Mesenchymal stem cell (in vitro differentiated cells and primary cell): ENCODE measurements around the gene IGF2R.

ENCODE experiments used
- DNase-seq: peaks from one replicate; pipeline ENCODE4 v3.0.0-alpha.2; 2013
- H2AFZ ChIP-seq: one replicate; pipeline ENCODE4 v1.6.1; 2013; ENCODE audit warnings: low read depth, mild to moderate bottlenecking, control low read depth, inconsistent platforms, low read length, moderate library complexity
- H2AK5ac ChIP-seq: 2 replicates; pipeline ENCODE4 v1.6.1; 2013; ENCODE audit warnings: low read length, moderate library complexity, mild to moderate bottlenecking, inconsistent platforms; ENCODE audit not compliant: severe bottlenecking
- H2BK120ac ChIP-seq: one replicate; pipeline ENCODE4 v1.6.1; 2013; ENCODE audit warnings: low read depth, mild to moderate bottlenecking, inconsistent platforms, low read length, moderate library complexity
- H2BK12ac ChIP-seq, 2 experiments: one replicate each; pipeline ENCODE4 v1.6.1; 2013; ENCODE audit warnings: inconsistent platforms in 2 of 2, low read length in 2 of 2, mild to moderate bottlenecking in 2 of 2, moderate library complexity in 2 of 2, control low read depth in 1 of 2
- H2BK15ac ChIP-seq: one replicate; pipeline ENCODE4 v1.6.1; 2013; ENCODE audit warnings: mild to moderate bottlenecking, low read depth, inconsistent platforms; ENCODE audit not compliant: poor library complexity, severe bottlenecking
- H2BK5ac ChIP-seq: 2 replicates; pipeline ENCODE4 v1.6.1; 2013; ENCODE audit warnings: low read depth, mild to moderate bottlenecking, low read length, control low read depth, inconsistent platforms; ENCODE audit not compliant: poor library complexity, severe bottlenecking
- H3K14ac ChIP-seq, 2 experiments: one replicate each; pipeline ENCODE4 v1.6.1; 2013; ENCODE audit warnings: inconsistent platforms in 2 of 2, low read length in 2 of 2, control low read depth in 1 of 2, mild to moderate bottlenecking in 1 of 2, moderate library complexity in 1 of 2
- H3K18ac ChIP-seq, 2 experiments: one replicate each; pipeline ENCODE4 v1.6.1; 2013; ENCODE audit warnings: inconsistent platforms in 2 of 2, low read length in 2 of 2, control low read depth in 1 of 2, low read depth in 1 of 2, mild to moderate bottlenecking in 1 of 2
- H3K23ac ChIP-seq, 2 experiments: one replicate each; pipeline ENCODE4 v1.6.1; 2013; ENCODE audit warnings: inconsistent platforms in 2 of 2, low read length in 2 of 2, mild to moderate bottlenecking in 2 of 2, moderate library complexity in 2 of 2, control low read depth in 1 of 2
- H3K27ac ChIP-seq: 2 replicates; pipeline ENCODE4 v1.5.1; 2013; ENCODE audit warnings: mild to moderate bottlenecking, moderate library complexity, low read length, control low read depth, inconsistent platforms; ENCODE audit not compliant: poor library complexity, severe bottlenecking
- H3K27me3 ChIP-seq, 2 experiments: 2 replicates each; pipeline versions ENCODE4 v1.6.1 to v1.7.0; 2013; ENCODE audit warnings: low read length in 2 of 2, mild to moderate bottlenecking in 2 of 2, moderate library complexity in 2 of 2, control low read depth in 1 of 2, inconsistent platforms in 1 of 2; ENCODE audit not compliant: control insufficient read depth in 1 of 2, insufficient read depth in 1 of 2
- H3K36me3 ChIP-seq, 2 experiments: 2 replicates each; pipeline versions ENCODE4 v1.6.1 to v1.7.0; 2013; ENCODE audit warnings: low read length in 2 of 2, control low read depth in 1 of 2, inconsistent platforms in 1 of 2, low read depth in 1 of 2, mild to moderate bottlenecking in 1 of 2; ENCODE audit not compliant: insufficient read depth in 2 of 2, control insufficient read depth in 1 of 2
- H3K4ac ChIP-seq, 2 experiments: one replicate each; pipeline ENCODE4 v1.6.1; 2013; ENCODE audit warnings: inconsistent platforms in 2 of 2, low read length in 2 of 2, mild to moderate bottlenecking in 2 of 2, moderate library complexity in 2 of 2, control low read depth in 1 of 2, low read depth in 1 of 2
- H3K4me1 ChIP-seq: 2 replicates; pipeline ENCODE4 v1.6.1; 2013; ENCODE audit warnings: low read depth, low read length, control low read depth; ENCODE audit not compliant: control insufficient read depth, insufficient read depth
- H3K4me2 ChIP-seq: 2 replicates; pipeline ENCODE4 v1.6.1; 2013; ENCODE audit warnings: low read length, mild to moderate bottlenecking, inconsistent platforms; ENCODE audit not compliant: poor library complexity, severe bottlenecking
- H3K4me3 ChIP-seq, 2 experiments: 2 replicates each; pipeline versions ENCODE4 v1.5.1 to v1.7.0; 2013; ENCODE audit warnings: low read length in 2 of 2, mild to moderate bottlenecking in 2 of 2, control low read depth in 1 of 2, low read depth in 1 of 2; ENCODE audit not compliant: insufficient read depth in 1 of 2
- H3K79me1 ChIP-seq: replicated peaks from 2 replicates; pipeline ENCODE4 v1.6.1; 2013; ENCODE audit warnings: mild to moderate bottlenecking, control low read depth, low read length, inconsistent platforms; ENCODE audit not compliant: poor library complexity, severe bottlenecking
- H3K9ac ChIP-seq: 2 replicates; pipeline ENCODE4 v1.7.0; 2013; ENCODE audit warnings: mild to moderate bottlenecking, low read length, moderate library complexity
- H3K9me3 ChIP-seq: 2 replicates; pipeline ENCODE4 v1.7.0; 2013; ENCODE audit warnings: mild to moderate bottlenecking, low read length; ENCODE audit not compliant: control insufficient read depth
- H4K8ac ChIP-seq: one replicate; pipeline ENCODE4 v1.6.1; 2013; ENCODE audit warnings: inconsistent platforms, mild to moderate bottlenecking, low read length, moderate library complexity
- H4K91ac ChIP-seq: one replicate; pipeline ENCODE4 v1.6.1; 2013; ENCODE audit warnings: mild to moderate bottlenecking, low read length, inconsistent platforms
- whole genome bisulfite sequencing: methylation state at CpG from one replicate; pipeline ENCODE4 v1.1.7; 2013; ENCODE audit warnings: mixed read lengths; 5-methylcytosine and 5-hydroxymethylcytosine counted together

The IGF2R gene

GRCh38 chr6:160063771-160064413 is 95.0 kb downstream of the IGF2R start:
- no peak overlapping the region for H3K4me3 ChIP-seq
- H3K4me2 ChIP-seq: no peak overlapping the region
- no peak overlapping the region for H2AFZ ChIP-seq
- H3K36me3 ChIP-seq: peaks cover 68 to 88% of the 10 kb centered on the region in 2 experiments
- DNase-seq: no peak
- no peak overlapping the region for H2BK120ac ChIP-seq
- H2AK5ac ChIP-seq: no peak overlapping the region
- no peak overlapping the region for H2BK12ac ChIP-seq
- no peak overlapping the region for H4K8ac ChIP-seq
- no peaks in the 10 kb centered on the region for H3K9me3 ChIP-seq
- H2BK15ac ChIP-seq: no peak overlapping the region
- H3K27me3 ChIP-seq: no peaks in the 10 kb centered on the region
- no peak overlapping the region for H3K14ac ChIP-seq
- H3K23ac ChIP-seq: no peak overlapping the region
- no peak overlapping the region for H3K27ac ChIP-seq
- no peak overlapping the region for H3K4ac ChIP-seq
- H3K4me1 ChIP-seq: no peaks in the 10 kb centered on the region
- H3K79me1 ChIP-seq: peaks cover 38% of the 10 kb centered on the region
- no peak overlapping the region for H3K18ac ChIP-seq
- H3K9ac ChIP-seq: no peak overlapping the region
- no peak overlapping the region for H2BK5ac ChIP-seq
- H4K91ac ChIP-seq: no peak overlapping the region
- WGBS: 91% methylated on average over 8 of the region's 8 CpGs

DNA sequence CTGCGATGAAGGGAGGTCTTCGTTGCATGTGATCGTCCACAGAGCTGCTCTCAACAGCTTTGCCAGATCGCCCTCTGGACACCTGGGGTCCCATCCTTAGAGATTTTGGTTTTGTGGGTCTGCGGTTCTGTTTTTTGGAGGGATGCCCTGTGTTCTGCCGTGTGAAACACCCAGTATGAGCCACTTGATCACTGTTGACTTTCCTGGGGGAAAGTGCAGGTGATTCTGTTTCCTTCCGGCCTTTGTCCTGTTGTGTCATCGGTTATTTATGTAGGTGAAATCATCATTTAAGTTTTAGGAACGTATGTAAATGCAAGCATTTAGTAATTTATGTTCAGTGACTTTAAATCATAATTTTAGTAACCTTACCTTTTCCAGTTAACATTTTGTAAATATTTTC is 96.3 kb downstream of the IGF2R start:
- no peak overlapping the region for H3K18ac ChIP-seq
- H3K14ac ChIP-seq: no peak overlapping the region
- no peak overlapping the region for H2AFZ ChIP-seq
- no peak overlapping the region for H2AK5ac ChIP-seq
- H3K23ac ChIP-seq: no peak overlapping the region
- H3K27me3 ChIP-seq: no peaks in the 10 kb centered on the region
- WGBS: 97% methylated on average over 7 of the region's 9 CpGs
- peaks cover 45% of the 10 kb centered on the region for H3K79me1 ChIP-seq
- H3K4ac ChIP-seq: no peak overlapping the region
- no peak overlapping the region for H3K4me3 ChIP-seq
- H4K8ac ChIP-seq: no peak overlapping the region
- H2BK15ac ChIP-seq: no peak overlapping the region
- DNase-seq: no peak
- no peak overlapping the region for H2BK120ac ChIP-seq
- H3K4me2 ChIP-seq: no peak overlapping the region
- no peak overlapping the region for H2BK5ac ChIP-seq
- no peak overlapping the region for H4K91ac ChIP-seq
- H3K36me3 ChIP-seq: peaks cover 70 to 88% of the 10 kb centered on the region in 2 experiments
- no peak overlapping the region for H3K27ac ChIP-seq
- no peak overlapping the region for H3K9ac ChIP-seq
- no peak overlapping the region for H2BK12ac ChIP-seq
- H3K4me1 ChIP-seq: no peaks in the 10 kb centered on the region
- no peaks in the 10 kb centered on the region for H3K9me3 ChIP-seq

DNA sequence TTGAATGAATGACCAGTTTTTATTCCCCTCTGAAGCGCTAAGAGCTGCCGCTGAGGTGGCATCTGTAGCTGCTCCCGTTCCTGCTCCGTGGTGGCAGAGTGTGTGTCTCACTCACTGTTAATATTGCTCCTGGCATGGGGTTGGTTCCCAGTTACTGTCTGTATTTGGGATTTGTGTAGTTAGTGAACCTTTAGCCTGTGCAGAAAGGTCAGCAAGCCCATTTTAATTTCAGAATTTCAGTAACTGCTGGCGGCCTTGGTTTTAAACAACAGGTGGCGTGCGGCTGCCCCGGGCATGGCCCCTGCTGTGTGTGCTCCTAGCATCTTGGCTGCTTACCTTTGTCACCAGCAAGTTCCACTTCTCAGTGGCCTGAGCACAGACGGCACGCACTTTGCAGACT is 98.7 kb downstream of the IGF2R start:
- Histone ChIP-seq H4K91ac (no peak overlapping the region), H3K36me3 (peaks cover 75 to 89% of the 10 kb centered on the region in 2 experiments), H2AFZ (no peak overlapping the region), H3K27me3 (no peaks in the 10 kb centered on the region), H3K9ac (no peak overlapping the region), H2BK12ac (no peak overlapping the region), H3K4me1 (no peaks in the 10 kb centered on the region), H3K4me2 (no peak overlapping the region), H2BK15ac (no peak overlapping the region), H3K23ac (no peak overlapping the region), H3K18ac (no peak overlapping the region), H2BK120ac (no peak overlapping the region), H3K79me1 (peaks cover 44% of the 10 kb centered on the region), H3K14ac (no peak overlapping the region), H2BK5ac (no peak overlapping the region), H4K8ac (no peak overlapping the region), H3K4ac (no peak overlapping the region), H3K9me3 (no peaks in the 10 kb centered on the region), H3K27ac (no peak overlapping the region), H2AK5ac (no peak overlapping the region), H3K4me3 (no peak overlapping the region)
- DNase-seq: no peak
- WGBS: 96% methylated on average over 10 of the region's 10 CpGs

GRCh38 chr6:160068346-160068745 is 99.5 kb downstream of the IGF2R start:
- Histone ChIP-seq H3K4me1 (no peaks in the 10 kb centered on the region), H3K23ac (no peak overlapping the region), H3K36me3 (peaks cover 78 to 89% of the 10 kb centered on the region in 2 experiments), H4K91ac (no peak overlapping the region), H3K27me3 (no peaks in the 10 kb centered on the region), H3K14ac (no peak overlapping the region), H3K9ac (no peak overlapping the region), H2BK15ac (no peak overlapping the region), H4K8ac (no peak overlapping the region), H3K9me3 (no peaks in the 10 kb centered on the region), H3K4me3 (no peak overlapping the region), H3K79me1 (peaks cover 40% of the 10 kb centered on the region), H2BK12ac (no peak overlapping the region), H3K4ac (no peak overlapping the region), H3K18ac (no peak overlapping the region), H2AFZ (no peak overlapping the region), H2AK5ac (no peak overlapping the region), H3K27ac (no peak overlapping the region), H3K4me2 (no peak overlapping the region), H2BK120ac (no peak overlapping the region), H2BK5ac (no peak overlapping the region)
- DNase-seq: no peak
- WGBS: 95% methylated on average over 7 of the region's 7 CpGs
